PC-3 (cell line): Measurements from ENCODE around the gene STXBP3. TPM values are rescaled to one million over a fixed set of nuclear protein-coding genes. Genes with fewer than 3 reads are reported as not detected.

ENCODE experiments used
- ATAC-seq: fragments of 200-7000 bp; cut with Tn5 transposase; 2 replicates; pipeline ENCODE4 v1.9.1; 2020; ENCODE audit warnings: mild to moderate bottlenecking, moderate library complexity
- BruUV-seq: library from RNA; stranded (reverse); fragments of 400-500 nt; replicated peaks from 2 replicates; lab custom pipeline; 2021; lab: Mats Ljungman, UMichigan
- CTCF ChIA-PET: fragments of 300-600 bp; sonication (Branson Sonifier 250); formaldehyde crosslinking; loops from one replicate; lab custom pipeline; 2022; ENCODE audit warnings: antibody characterized with exemption; lab: Charles Lee
- POLR2A ChIA-PET: fragments of 300-600 bp; sonication (Branson Sonifier 250); formaldehyde crosslinking; loops from one replicate; lab custom pipeline; 2022; ENCODE audit warnings: antibody characterized with exemption; ENCODE audit not compliant: unreplicated experiment; lab: Charles Lee
- DNase-seq: peaks from one replicate; pipeline ENCODE4 v3.0.0-alpha.2; 2015
- H2AFZ ChIP-seq: fragments of 300-600 bp; sonication (generic); 2 replicates; pipeline ENCODE4 v1.6.0; 2016; ENCODE audit warnings: antibody characterized with exemption, low read length
- H3F3A ChIP-seq: fragments of 300-600 bp; sonication (generic); one replicate; pipeline ENCODE4 v1.6.0; 2017; ENCODE audit warnings: antibody characterized with exemption, low read length, control low read depth, mild to moderate bottlenecking; ENCODE audit not compliant: unreplicated experiment
- H3K27ac ChIP-seq: fragments of 300-600 bp; sonication (generic); 2 replicates; pipeline ENCODE4 v1.5.1; 2016; ENCODE audit warnings: mild to moderate bottlenecking, low read length
- H3K27me3 ChIP-seq: fragments of 300-600 bp; sonication (generic); 2 replicates; pipeline ENCODE4 v1.6.1; 2016; ENCODE audit warnings: low read length, mixed read lengths
- H3K36me3 ChIP-seq: fragments of 300-600 bp; sonication (generic); 2 replicates; pipeline ENCODE4 v1.6.1; 2016; ENCODE audit warnings: low read depth, mixed run types, low read length, mixed read lengths
- H3K4me1 ChIP-seq: fragments of 300-600 bp; sonication (generic); 2 replicates; pipeline ENCODE4 v1.5.1; 2016; ENCODE audit warnings: low read length; ENCODE audit not compliant: insufficient read depth
- H3K4me2 ChIP-seq: fragments of 300-600 bp; sonication (generic); 2 replicates; pipeline ENCODE4 v1.6.0; 2016; ENCODE audit warnings: low read length
- H3K4me3 ChIP-seq: fragments of 300-600 bp; sonication (generic); 2 replicates; pipeline ENCODE4 v1.5.1; 2016; ENCODE audit warnings: mild to moderate bottlenecking, low read length, mixed read lengths
- H3K79me2 ChIP-seq: fragments of 300-600 bp; sonication (generic); 2 replicates; pipeline ENCODE4 v1.6.1; 2017; ENCODE audit warnings: low read length, mixed read lengths
- H3K9ac ChIP-seq: fragments of 300-600 bp; sonication (generic); 2 replicates; pipeline ENCODE4 v1.6.0; 2016; ENCODE audit warnings: mild to moderate bottlenecking, low read length
- H3K9me2 ChIP-seq: fragments of 300-600 bp; sonication (generic); replicated peaks from 2 replicates; pipeline ENCODE4 v1.6.1; 2016; ENCODE audit warnings: mixed run types, low read length, mixed read lengths
- H3K9me3 ChIP-seq: fragments of 300-600 bp; sonication (generic); 2 replicates; pipeline ENCODE4 v1.6.1; 2016; ENCODE audit warnings: low read length, mixed read lengths
- H4K20me1 ChIP-seq: fragments of 300-600 bp; sonication (generic); 2 replicates; pipeline ENCODE4 v1.6.1; 2016; ENCODE audit warnings: low read length, mixed read lengths
- EZH2 ChIP-seq: fragments of 300-600 bp; sonication (generic); IDR thresholded peaks from one replicate; pipeline ENCODE4 v1.6.1; 2017; ENCODE audit warnings: antibody characterized with exemption, mild to moderate bottlenecking, low read length; ENCODE audit not compliant: unreplicated experiment
- EZH2phosphoT487 ChIP-seq: fragments of 300-600 bp; sonication (generic); IDR thresholded peaks from 2 replicates; pipeline ENCODE4 v1.6.1; 2018; ENCODE audit warnings: mild to moderate bottlenecking, antibody characterized with exemption, low read length, borderline replicate concordance
- intact Hi-C: fragments of 100-400 bp; cut with micrococcal nuclease; formaldehyde crosslinking; loops from 2 replicates; pipeline ENCODE4 v1.9.0; 2023
- total RNA-seq: library from RNA; depleted of rRNA; stranded (reverse); fragments of >200 nt; gene quantifications from 2 replicates; pipeline ENCODE4 v1.2.3, GENCODE V29; 2014
- TF ChIP-seq, protein P1 (sequence below): fragments of 300-600 bp; sonication (generic); conservative IDR thresholded peaks from 2 replicates; pipeline ENCODE4 v1.5.1; 2017; ENCODE audit warnings: antibody characterized with exemption, low read depth, mild to moderate bottlenecking, low read length

The STXBP3 gene
- total RNA-seq, 1 experiment from 2014 or later, result 17.2 TPM

- no peaks in the 10 kb centered on the region for H4K20me1 ChIP-seq
- no peaks in the 10 kb centered on the region for H3K79me2 ChIP-seq
- peak; percentile 78 for DNase-seq
- POLR2A ChIA-PET, result interaction anchor here (0.7 kb wide), 1 partner anchor 675 kb away, joined by 3 read pairs; no protein-coding TSS in a partner anchor
- peaks cover 16% of the 10 kb centered on the region for H3K4me1 ChIP-seq
- peak overlapping the region; percentile 17; the same call in 1 of the 2 replicates for H3K27ac ChIP-seq
- intact Hi-C loops, result loop anchor here (1.0 kb wide), 1 partner anchor 42 kb away; the partner anchor contains the start of gene STXBP3
- H3K9me3 ChIP-seq, result no peaks in the 10 kb centered on the region
- no peaks in the 10 kb centered on the region for H3K27me3 ChIP-seq
- H3K36me3 ChIP-seq, result peaks cover 24% of the 10 kb centered on the region
- TF ChIP-seq, protein P1, sequence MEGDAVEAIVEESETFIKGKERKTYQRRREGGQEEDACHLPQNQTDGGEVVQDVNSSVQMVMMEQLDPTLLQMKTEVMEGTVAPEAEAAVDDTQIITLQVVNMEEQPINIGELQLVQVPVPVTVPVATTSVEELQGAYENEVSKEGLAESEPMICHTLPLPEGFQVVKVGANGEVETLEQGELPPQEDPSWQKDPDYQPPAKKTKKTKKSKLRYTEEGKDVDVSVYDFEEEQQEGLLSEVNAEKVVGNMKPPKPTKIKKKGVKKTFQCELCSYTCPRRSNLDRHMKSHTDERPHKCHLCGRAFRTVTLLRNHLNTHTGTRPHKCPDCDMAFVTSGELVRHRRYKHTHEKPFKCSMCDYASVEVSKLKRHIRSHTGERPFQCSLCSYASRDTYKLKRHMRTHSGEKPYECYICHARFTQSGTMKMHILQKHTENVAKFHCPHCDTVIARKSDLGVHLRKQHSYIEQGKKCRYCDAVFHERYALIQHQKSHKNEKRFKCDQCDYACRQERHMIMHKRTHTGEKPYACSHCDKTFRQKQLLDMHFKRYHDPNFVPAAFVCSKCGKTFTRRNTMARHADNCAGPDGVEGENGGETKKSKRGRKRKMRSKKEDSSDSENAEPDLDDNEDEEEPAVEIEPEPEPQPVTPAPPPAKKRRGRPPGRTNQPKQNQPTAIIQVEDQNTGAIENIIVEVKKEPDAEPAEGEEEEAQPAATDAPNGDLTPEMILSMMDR, result no peak
- TF ChIP-seq EZH2 (no peak), EZH2phosphoT487 (no peak)
- H3K9ac ChIP-seq, result no peak overlapping the region
- CTCF ChIA-PET, result no interaction called here
- H3F3A ChIP-seq, result peaks cover 22% of the 10 kb centered on the region
- peak; percentile 91 for ATAC-seq
- BruUV-seq, result no TSS peak
- H3K9me2 ChIP-seq, result no peaks in the 10 kb centered on the region
- H3K4me3 ChIP-seq, result no peak overlapping the region
- no peak overlapping the region for H2AFZ ChIP-seq
- peak overlapping the region; percentile 54 for H3K4me2 ChIP-seq
Measured at GRCh38 chr1:108704496-108704895, 42.0 kb upstream of the STXBP3 start.

DNA sequence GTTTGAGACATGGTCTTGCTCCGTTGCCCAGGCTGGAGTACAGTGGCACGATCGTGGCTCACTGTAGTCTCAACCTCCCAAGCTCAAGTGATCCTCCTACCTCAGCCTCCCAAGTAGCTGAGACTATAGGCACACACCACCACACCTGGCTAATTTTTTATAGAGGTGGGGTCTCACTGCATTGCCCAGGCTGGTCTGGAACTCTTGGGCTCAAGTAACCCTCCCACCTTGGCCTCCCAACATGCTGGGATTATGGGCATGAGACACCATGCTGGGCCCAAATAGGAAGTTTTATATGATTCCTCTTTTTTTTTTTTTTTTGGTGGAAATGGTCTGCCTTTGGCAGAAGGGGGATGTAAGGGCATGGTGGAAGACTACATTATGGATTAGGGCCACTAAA lies 39.8 kb upstream of the STXBP3 start:
- intact Hi-C loops, result no loop called here
- no TSS peak for BruUV-seq

More for the DNA sequence above, 39.8 kb upstream of the STXBP3 start:
- ChIA-PET POLR2A (no interaction called here), CTCF (no interaction called here)
- DNase-seq (no peak), ATAC-seq (no peak)
- Histone ChIP-seq H3K4me1 (peaks cover 16% of the 10 kb centered on the region), H3K9me2 (no peaks in the 10 kb centered on the region), H3K36me3 (peaks cover 3% of the 10 kb centered on the region), H3F3A (peaks cover 9% of the 10 kb centered on the region), H3K9ac (no peak overlapping the region), H3K27me3 (no peaks in the 10 kb centered on the region), H3K9me3 (no peaks in the 10 kb centered on the region), H3K4me3 (no peak overlapping the region), H2AFZ (no peak overlapping the region), H3K27ac (no peak overlapping the region), H4K20me1 (no peaks in the 10 kb centered on the region), H3K4me2 (no peak overlapping the region), H3K79me2 (no peaks in the 10 kb centered on the region)
- TF ChIP-seq, protein P1, result no peak
- TF ChIP-seq EZH2phosphoT487 (no peak), EZH2 (no peak)
